ENCODE measurements around the gene GTF2A1. TPM values are rescaled to one million over a fixed set of nuclear protein-coding genes. Genes with fewer than 3 reads are reported as not detected.
A peak's percentile ranks its signal among the peaks of the same experiment; 100 is the strongest.

Gene GTF2A1
- total RNA-seq, 3 donors from 2014 or later, result 24.2 to 31.0 (median 29.5) TPM

GRCh38 chr14:81219210-81219758, 1.5 kb downstream of the GTF2A1 start:
- intact Hi-C loops (cut with DNase I, micrococcal nuclease), result no loop called here
- ATAC-seq, result peak; percentile 74
- DNase-seq, result peak; percentile 89 to 95 (median 91)
- no peaks in the 10 kb centered on the region for H3K9me3 ChIP-seq
- H3K4me1 ChIP-seq (ENCODE audit: low read depth), result peaks cover 8% of the 10 kb centered on the region
- peak overlapping the region; percentile 77 for H3K4me3 ChIP-seq
- TF ChIP-seq CTCF (IDR thresholded peaks at IDR 0.05), result peak; percentile 6
- no peaks in the 10 kb centered on the region for H3K36me3 ChIP-seq (ENCODE audit: low read depth)

GRCh38 chr14:81211844-81212243, 8.9 kb downstream of the GTF2A1 start:
- no peak for ATAC-seq
- peak in 1 of 3 donors; percentile 12 for DNase-seq
- H3K9me3 ChIP-seq, result no peaks in the 10 kb centered on the region
- H3K4me1 ChIP-seq (ENCODE audit: low read depth), result no peaks in the 10 kb centered on the region
- TF ChIP-seq CTCF (IDR thresholded peaks at IDR 0.05), result no peak
- no peaks in the 10 kb centered on the region for H3K36me3 ChIP-seq (ENCODE audit: low read depth)
- intact Hi-C loops (cut with DNase I, micrococcal nuclease), result no loop called here
- no peak overlapping the region for H3K4me3 ChIP-seq

GRCh38 chr14:81209167-81209836, 11.5 kb downstream of the GTF2A1 start:
- no peak for TF ChIP-seq CTCF (IDR thresholded peaks at IDR 0.05)

GRCh38 chr14:81208489-81208888, 12.3 kb downstream of the GTF2A1 start:
- Histone ChIP-seq H3K36me3 (ENCODE audit: low read depth) (no peaks in the 10 kb centered on the region), H3K4me3 (no peak overlapping the region), H3K4me1 (ENCODE audit: low read depth) (no peaks in the 10 kb centered on the region), H3K9me3 (no peaks in the 10 kb centered on the region)
- no peak for DNase-seq
- intact Hi-C loops (cut with DNase I, micrococcal nuclease), result no loop called here
- TF ChIP-seq CTCF (IDR thresholded peaks at IDR 0.05), result no peak
- ATAC-seq, result no peak

More at GRCh38 chr14:81209167-81209836, 11.5 kb downstream of the GTF2A1 start:
- no peak for ATAC-seq
- DNase-seq, result no peak
- intact Hi-C loops (cut with DNase I, micrococcal nuclease), result no loop called here
- no peaks in the 10 kb centered on the region for H3K9me3 ChIP-seq
- no peaks in the 10 kb centered on the region for H3K4me1 ChIP-seq (ENCODE audit: low read depth)
- H3K36me3 ChIP-seq (ENCODE audit: low read depth), result no peaks in the 10 kb centered on the region
- H3K4me3 ChIP-seq, result no peak overlapping the region

- intact Hi-C loops (cut with DNase I, micrococcal nuclease), result no loop called here
- H3K9me3 ChIP-seq, result no peaks in the 10 kb centered on the region
- no peak overlapping the region for H3K4me3 ChIP-seq
- TF ChIP-seq CTCF (IDR thresholded peaks at IDR 0.05), result no peak
- H3K36me3 ChIP-seq (ENCODE audit: low read depth), result no peaks in the 10 kb centered on the region
- DNase-seq, result no peak
- no peak for ATAC-seq
- H3K4me1 ChIP-seq (ENCODE audit: low read depth), result no peaks in the 10 kb centered on the region
These were observed 14.6 kb downstream of the GTF2A1 start for GRCh38 chr14:81206115-81206514.
